HG02759 (cell line): Measurements from ENCODE around the gene TXNRD1.
"Not testable (repeated sequence)": the region's sequence is repeated elsewhere in the genome, so short reads cannot be mapped to it uniquely, and the experiment has no call there.

Experiments used
- ATAC-seq: cut with Tn5 transposase; IDR thresholded peaks from one replicate; pipeline ENCODE4 v1.9.1; 2021; ENCODE audit warnings: mild to moderate bottlenecking, moderate library complexity; ENCODE audit not compliant: unreplicated experiment

The TXNRD1 gene

GRCh38 chr12:104320627-104321024, 105.0 kb downstream of the TXNRD1 start:
- no peak for ATAC-seq

DNA sequence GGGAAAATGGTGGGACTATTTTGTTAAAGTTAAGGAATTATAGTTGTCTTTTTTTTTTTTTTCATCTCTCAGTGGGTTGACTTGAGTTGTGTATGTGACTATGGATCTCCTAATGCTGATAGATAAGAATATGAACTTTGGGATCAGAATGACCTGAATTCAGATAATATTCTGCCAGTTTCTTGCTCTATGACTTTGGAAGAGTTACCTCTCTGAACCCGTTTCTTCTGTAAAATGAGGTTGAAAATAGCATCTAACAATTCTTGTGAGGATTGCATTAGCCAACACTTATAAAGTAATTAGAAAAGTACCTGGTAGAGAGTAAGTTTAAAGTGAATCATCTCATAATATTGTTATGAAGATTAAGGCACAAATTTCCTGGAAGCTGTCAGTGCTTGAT, 106.4 kb downstream of the TXNRD1 start:
- ATAC-seq: no peak

DNA sequence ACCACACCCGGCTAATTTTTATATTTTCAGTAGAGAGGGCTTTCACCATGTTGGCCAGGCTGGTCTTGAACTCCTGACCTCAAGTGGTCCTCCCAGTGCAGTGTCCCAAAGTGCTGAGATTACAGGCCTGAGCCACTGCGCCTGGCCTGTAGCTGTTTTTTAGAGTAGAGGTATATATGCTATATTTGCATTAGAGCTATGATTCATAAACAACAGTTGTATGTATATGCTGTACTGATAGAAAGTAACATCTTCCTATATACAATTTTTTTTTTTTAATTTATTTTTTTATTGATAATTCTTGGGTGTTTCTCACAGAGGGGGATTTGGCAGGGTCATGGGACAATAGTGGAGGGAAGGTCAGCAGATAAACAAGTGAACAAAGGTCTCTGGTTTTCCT, 107.0 kb downstream of the TXNRD1 start:
- not testable (repeated sequence) for ATAC-seq

- no peak for ATAC-seq
These were observed 108.3 kb downstream of the TXNRD1 start for GRCh38 chr12:104323899-104324298.

DNA sequence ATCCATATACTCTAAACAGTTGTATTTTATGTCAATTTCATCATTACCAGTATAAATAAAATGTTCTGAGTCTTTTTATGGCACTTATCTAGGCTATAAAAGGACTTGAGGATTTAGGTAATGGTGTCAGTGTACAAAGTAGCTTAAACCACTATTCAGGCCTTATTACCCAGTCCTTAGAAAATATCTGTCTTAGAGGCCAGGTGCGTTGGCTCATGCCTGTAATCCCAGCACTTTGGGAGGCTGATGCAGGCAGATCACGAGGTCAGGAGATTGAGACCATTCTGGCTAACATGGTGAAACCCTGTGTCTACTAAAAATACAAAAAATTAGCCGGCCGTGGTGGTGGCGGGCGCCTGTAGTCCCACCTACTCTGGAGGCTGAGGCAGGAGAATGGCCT, 112.7 kb downstream of the TXNRD1 start:
- not testable (repeated sequence) for ATAC-seq

- ATAC-seq: no peak
These were observed 113.2 kb downstream of the TXNRD1 start for GRCh38 chr12:104328790-104329189.

GRCh38 chr12:104329707-104330532, 114.3 kb downstream of the TXNRD1 start:
- no peak for ATAC-seq

DNA sequence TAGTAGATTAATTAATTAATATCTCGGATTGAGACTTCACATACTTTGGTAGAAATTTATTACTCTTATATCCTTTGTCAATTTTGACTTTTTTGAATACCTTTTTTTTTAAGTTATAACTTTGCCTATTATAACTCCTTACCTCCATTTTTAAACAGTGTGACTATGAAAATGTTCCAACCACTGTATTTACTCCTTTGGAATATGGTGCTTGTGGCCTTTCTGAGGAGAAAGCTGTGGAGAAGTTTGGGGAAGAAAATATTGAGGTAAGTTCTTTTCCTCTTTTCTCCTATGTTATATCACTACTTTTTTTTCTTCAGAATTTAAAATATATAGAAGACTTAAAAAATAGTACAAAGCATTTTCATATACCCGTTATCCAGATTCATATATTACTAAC, 115.8 kb downstream of the TXNRD1 start:
- no peak for ATAC-seq

DNA sequence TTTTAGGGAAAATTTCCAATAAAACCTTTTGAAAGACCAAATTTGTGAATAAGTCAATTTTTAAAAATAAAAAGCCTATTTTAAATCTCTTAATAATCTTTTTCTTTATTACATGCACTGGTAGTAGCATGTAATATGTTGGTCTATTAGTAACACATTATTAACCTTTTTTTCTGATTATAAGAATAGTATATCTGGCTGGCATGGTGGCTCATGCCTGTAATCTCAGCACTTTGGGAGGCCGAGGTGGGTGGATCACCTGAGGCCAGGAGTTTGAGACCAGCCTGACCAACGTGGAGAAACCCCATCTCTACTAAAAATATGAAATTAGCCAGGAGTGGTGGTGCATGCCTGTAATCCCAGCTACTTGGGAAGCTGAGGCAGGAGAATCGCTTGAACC, 116.7 kb downstream of the TXNRD1 start:
- ATAC-seq: not testable (repeated sequence)

DNA sequence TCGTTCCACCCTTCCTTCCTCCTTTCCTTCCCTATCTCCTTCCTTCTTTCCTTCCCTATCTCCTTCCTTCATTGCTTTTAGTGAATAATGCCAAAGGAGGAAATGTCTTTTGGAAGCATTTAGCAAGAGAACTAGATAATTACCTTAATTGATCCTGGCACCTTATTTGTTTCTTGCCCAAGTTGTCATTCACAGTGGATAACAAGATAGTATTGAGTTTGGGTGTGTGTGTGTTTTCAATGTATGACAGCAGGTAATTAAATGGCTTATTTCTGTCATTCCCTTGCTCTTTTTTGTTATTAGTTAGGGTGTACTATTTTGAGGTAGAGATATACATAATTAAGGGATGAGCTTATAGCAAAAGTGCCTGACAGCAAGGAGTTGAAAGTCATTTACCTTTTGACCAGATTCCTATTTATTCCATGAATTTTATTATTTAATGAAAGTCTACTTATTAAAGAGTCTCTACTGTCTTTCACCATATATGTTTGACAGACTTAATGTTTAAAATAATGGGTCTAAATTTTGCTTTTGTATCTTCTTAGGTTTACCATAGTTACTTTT, 118.2 kb downstream of the TXNRD1 start:
- no peak for ATAC-seq

DNA sequence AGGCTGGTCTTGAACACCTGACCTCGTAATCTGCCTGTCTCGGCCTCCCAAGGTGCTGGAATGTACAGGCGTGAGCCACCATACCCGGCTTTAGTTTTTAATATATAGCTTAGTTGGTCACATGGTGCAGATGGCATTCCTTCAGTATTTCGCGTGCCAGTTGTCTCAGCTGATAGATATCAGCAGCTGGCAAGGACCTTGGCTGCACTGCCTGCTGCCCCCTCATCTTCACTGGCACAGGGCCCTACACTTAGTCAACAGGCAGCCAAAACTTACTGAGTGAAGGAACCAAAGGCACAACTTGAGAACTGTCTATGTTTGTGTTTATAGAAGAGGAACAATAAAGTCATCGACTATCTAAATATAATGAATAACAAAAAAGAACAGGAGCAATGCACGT, 119.0 kb downstream of the TXNRD1 start:
- ATAC-seq: no peak

GRCh38 chr12:104336115-104336514, 120.5 kb downstream of the TXNRD1 start:
- ATAC-seq: no peak

- ATAC-seq: no peak
These were observed 121.5 kb downstream of the TXNRD1 start for GRCh38 chr12:104337030-104337558.

DNA sequence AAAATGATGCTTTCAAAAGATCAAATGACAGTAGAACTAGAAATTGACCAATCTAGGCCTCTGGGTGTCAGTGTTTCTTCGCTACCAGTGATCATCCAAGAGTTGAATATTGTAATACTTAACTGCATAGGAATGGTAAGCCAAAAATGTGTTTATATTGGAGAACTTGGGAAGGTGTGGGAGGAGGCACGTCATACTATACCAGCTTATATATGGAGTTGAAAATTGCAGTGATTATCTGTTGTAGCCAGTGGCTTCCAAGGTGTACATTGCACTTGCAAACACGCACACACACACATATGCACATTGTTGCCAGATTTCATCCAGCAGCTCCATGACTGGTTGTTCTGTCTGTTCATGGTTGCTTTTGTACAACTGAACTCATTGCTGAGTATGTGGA, 124.1 kb downstream of the TXNRD1 start:
- ATAC-seq: no peak

- ATAC-seq: no peak
These were observed 124.6 kb downstream of the TXNRD1 start for GRCh38 chr12:104340177-104340576.

GRCh38 chr12:104340925-104341611, 125.5 kb downstream of the TXNRD1 start:
- ATAC-seq: no peak

GRCh38 chr12:104342147-104342546, 126.6 kb downstream of the TXNRD1 start:
- no peak for ATAC-seq

- ATAC-seq: no peak
These were observed 127.2 kb downstream of the TXNRD1 start for GRCh38 chr12:104342635-104343249.

GRCh38 chr12:104344682-104345081, 129.1 kb downstream of the TXNRD1 start:
- no peak for ATAC-seq

GRCh38 chr12:104345234-104346066, 129.9 kb downstream of the TXNRD1 start:
- ATAC-seq: no peak
